Coronary artery (tissue), 2 donors: ENCODE data around the gene MLKL.
A peak's percentile ranks its signal among the peaks of the same experiment; 100 is the strongest.

ENCODE experiments used
- DNase-seq: peaks from one replicate; pipeline ENCODE4 v3.0.0-alpha.2; 2017; ENCODE audit warnings: low spot score
- H3K27ac ChIP-seq, 2 donors: fragments of 200-600 bp; sonication (generic); one replicate each; pipeline ENCODE4 v1.5.1; 2016 to 2019
- H3K4me3 ChIP-seq: fragments of 200-600 bp; sonication (generic); 2 replicates; pipeline ENCODE4 v1.5.1; 2016; ENCODE audit warnings: mild to moderate bottlenecking, moderate library complexity
- CTCF ChIP-seq: fragments of 200-600 bp; sonication (generic); IDR thresholded peaks from one replicate; pipeline ENCODE4 v1.5.1; 2019; ENCODE audit warnings: antibody characterized with exemption

Gene MLKL

GRCh38 chr16:74700438-74701225 lies at the start of gene MLKL:
MLKL (minus strand) TSS chr16:74700862; CDS start chr16:74695757, 5,105 bp downstream.
- Histone ChIP-seq H3K27ac (peak within 1 kb of the TSS; percentile 66 to 87), H3K4me3 (peak within 1 kb of the TSS; percentile 99)
- DNase-seq = no peak
- no peak for TF ChIP-seq CTCF

GRCh38 chr16:74749291-74750055 lies 48.8 kb upstream of the MLKL start:
- DNase-seq = no peak

DNA sequence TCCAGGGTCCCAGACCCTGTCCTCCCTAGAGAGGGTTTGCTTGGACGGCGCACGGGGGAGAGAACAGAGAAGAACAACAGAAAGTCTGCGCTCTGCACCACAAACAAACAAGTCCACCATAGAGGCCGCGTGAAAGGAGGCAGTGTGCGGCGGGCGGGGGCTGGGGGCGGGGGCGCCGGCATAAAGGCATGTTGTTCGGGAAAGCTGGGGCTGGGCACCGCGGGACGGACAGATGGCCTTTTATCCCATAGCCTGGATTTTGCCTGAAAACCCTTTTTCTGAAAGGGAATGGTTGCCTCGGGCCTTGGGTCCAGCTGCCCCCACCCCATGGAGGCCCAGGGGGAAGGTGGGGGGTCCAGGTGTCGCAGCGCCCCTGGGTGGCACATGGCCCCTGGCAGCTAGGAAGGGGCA lies 48.0 kb upstream of the MLKL start:
- H3K4me3 ChIP-seq = no peak overlapping the region
- DNase-seq = no peak
- H3K27ac ChIP-seq = peak overlapping the region in 1 of 2 donors; percentile 32
- TF ChIP-seq CTCF = no peak

More at GRCh38 chr16:74749291-74750055, 48.8 kb upstream of the MLKL start:
- Histone ChIP-seq H3K27ac (no peak overlapping the region), H3K4me3 (no peak overlapping the region)
- no peak for TF ChIP-seq CTCF

GRCh38 chr16:74747716-74748615 lies 47.3 kb upstream of the MLKL start:
- peak overlapping the region in 1 of 2 donors; percentile 32 for H3K27ac ChIP-seq

GRCh38 chr16:74745926-74746325 lies 45.3 kb upstream of the MLKL start:
- no peak overlapping the region for H3K27ac ChIP-seq
- no peak overlapping the region for H3K4me3 ChIP-seq
- DNase-seq = no peak
- no peak for TF ChIP-seq CTCF

More at GRCh38 chr16:74747716-74748615, 47.3 kb upstream of the MLKL start:
- H3K4me3 ChIP-seq = no peak overlapping the region
- TF ChIP-seq CTCF = no peak
- no peak for DNase-seq

DNA sequence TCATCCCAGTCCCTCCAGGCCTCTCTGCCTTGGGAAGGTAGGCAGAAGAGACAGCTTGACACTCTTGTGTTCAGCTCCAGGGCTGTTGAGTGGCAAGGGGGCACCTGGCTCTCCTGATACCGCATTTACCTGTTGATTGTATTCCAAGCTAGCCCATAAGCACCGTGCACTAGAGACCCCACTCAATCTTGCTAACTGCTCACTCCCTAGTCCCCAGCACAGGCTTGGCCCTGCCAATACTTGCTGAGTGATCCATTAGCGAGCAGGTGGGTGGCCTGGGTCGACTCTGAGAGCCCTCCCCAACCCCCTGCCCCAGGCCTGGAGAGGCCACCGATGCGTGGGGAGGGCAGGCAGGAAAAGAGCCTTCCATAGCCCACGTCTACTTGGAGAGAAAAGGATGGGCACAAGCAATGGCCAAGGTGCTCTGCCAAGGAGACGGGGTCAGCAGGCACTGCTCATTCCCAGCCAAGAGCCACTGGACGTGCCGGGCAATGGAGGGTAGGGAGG lies 44.5 kb upstream of the MLKL start:
- no peak for DNase-seq
- TF ChIP-seq CTCF = no peak
- Histone ChIP-seq H3K27ac (no peak overlapping the region), H3K4me3 (no peak overlapping the region)
